DMS 273 treated with DMSO at 0.1 percent for 48 hours (cell line): ENCODE results near the gene CFAP54.

Source experiments
- DNase-seq: peaks from one replicate; lab custom pipeline; 2025; lab: John Stamatoyannopoulos, UW

Gene CFAP54

DNA sequence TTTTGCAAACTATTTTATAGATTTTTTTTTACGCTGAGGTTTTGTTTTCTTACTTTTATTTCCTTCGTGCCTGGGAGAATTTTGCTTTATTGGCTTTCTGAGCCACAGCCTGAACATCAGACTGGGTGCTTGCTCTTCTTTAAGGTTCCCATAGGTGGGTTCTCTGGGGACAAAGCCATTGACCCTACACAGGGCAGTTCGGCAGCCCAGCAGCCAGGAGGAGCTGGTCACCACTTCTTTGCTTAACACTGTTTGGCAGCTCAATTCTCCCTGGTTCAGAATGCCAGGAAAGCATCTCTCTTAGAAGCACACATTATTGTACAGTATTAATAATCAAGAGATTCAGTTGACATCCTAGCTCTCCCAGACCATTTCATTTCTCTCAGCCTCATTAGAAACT lies 276.9 kb downstream of the CFAP54 start:
- no peak for DNase-seq

DNA sequence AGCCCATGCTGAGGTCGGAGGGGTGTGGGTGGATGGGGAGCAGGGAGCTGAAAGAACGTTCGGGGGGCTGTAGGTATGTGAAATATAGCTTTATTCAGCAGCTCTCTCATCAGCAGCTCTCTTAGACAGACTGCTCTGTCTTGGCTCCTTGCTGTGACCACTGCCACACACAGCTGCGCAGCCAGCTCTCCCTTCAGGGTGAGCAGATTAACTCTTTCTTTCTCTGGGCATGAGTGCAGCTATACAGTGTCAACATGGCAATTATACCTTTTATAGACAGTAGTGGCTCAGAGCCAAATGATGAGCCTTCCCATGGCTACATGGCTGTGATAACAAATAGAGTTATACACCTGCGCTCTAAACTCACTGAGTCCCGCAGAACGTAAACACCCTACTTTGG lies 280.0 kb downstream of the CFAP54 start:
- DNase-seq: no peak

DNA sequence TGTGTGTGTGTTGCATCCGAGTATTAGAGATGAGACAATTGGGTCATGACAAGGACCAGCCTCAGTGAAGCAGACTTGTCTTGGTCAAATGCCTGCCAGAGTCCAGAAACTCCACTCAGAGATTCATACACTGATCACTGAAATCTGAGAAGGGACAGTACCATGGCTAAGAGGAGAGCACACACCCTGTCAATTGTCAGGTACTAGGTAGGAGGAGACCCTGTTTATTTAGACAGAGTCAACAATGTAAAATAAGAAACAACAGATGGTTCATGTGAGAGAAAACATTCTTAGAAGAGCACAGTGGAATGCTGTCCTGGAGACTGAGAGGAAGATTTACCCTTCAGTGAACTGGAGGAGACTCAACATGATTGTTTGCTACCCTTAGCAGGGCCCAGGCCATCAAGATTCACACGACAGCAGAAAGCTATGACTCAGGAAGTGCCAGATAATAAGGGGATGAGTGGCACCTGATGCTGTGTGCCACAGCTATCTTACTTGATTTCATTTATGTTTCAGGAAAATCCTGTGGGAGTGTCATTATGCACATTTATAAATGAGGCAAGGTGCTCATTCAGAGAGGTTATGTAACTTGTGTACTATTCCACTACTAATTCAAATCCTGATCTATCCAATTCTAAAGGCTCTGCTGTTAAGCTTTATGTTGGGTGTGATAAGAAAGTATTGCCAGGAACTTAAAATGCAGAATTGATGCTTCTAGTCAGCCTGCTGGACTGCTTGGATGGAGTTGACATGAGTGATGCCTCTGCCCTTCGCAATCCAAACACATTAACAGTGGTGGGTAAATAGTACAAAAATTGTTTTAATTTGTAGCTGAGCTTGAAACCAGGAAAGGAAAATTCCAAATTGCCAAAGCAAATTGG lies 281.1 kb downstream of the CFAP54 start:
- no peak for DNase-seq

DNA sequence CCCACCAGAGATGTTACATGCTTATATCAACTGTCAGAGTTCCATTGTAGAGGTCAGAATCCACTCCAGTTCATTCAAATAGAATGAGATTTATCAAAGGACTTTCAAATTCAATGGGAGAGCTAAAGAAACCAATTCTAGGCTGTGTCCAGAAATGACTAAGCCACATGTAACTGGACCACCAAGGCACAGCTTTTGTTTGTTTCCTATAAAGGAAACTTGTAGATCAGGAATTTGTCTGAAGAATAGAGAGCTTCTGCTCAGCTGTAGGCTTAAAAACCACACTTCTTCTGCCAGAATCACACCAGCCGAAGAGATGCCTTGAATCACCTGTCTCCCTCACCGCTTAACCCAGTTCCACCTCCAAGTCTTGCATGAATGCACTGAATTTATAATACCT lies 283.7 kb downstream of the CFAP54 start:
- no peak for DNase-seq

DNA sequence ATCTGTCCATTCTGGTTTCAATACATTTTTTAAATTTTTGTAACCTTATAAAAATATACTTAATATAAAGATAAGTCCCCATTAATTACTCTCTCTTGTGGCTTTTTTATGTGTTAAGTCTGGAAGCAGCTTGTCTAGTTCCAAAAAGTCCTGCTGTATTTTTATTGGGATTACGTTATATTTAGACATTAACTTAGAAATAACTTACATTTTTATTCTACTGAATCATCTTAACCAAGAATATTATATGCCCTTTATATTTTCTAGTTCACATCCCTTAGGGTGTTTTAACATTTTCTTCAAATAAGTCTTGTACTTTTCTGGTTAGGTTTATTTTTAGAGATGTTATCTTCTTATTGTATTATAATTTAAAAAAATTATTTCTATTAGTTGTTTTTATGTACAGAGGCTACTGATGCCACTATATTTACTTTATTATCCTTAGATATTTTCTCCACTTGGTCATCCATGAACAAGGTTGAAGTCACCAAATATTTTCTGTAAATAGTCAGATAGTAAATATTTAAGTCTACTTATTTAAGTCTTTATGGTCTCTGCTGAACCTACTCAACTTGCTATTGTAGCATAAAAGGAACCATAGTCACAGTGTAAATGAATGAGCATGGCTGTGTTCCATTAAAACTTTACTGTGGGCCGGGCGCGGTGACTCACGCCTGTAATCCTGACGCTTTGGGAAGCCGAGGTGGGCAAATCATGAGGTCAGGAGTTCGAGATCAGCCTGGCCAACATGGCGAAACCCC lies 285.3 kb downstream of the CFAP54 start:
- DNase-seq: no peak

DNA sequence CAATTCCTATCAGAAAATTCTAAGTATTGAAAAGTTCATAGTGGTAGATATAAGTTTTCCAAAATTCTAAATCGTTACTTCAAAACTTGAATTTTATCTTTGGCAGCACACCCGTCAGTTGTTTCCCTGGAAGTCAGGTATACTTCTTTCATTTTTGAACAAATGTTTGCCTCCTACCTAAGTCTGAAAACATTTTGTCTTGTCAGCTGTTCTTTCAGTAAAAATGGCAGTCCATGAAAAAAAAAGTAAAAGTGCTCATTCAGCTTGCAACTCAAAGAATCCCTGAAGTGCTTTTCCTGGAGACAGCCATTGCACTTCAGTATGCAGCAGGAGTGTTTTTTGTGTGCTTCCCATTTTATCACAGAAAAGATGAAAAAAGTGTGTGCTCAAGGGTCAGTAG lies 287.5 kb downstream of the CFAP54 start:
- DNase-seq: no peak

DNA sequence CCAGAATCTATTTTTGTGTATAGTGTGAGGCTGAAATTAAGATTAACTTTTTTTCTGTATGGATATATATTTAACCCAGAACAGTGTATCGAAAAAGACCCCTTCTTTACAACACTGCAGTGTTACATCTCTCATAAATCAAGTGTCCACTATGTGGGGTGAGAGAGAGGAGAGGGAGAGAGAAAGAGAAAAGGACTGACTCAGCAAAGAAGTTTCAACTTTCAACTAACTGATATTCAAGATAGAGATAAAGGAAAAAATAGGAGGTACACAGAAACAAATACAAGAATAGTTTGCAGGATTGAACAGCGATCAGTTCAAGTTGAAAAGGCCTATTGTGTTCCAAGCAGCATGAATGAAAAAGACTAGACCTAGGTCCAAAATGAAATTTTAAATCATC lies 291.0 kb downstream of the CFAP54 start:
- no peak for DNase-seq

DNA sequence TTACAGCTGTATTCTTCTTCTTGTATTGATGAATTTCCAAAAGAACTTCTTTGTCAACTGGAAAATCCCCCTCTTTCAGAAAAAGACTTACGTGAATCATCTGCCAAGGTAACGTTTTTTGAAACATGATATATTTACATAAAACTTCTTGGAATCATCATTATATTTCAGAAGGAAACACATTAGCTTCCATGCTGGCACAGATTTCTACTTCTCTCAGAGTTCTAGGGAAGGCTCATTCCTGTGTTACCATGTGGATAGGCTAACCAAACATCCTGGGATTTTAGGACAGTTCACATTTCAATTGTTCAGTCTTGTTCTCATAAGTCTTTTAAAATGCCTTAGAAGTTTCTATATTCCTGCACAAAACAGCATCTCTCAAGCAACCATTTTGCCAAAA lies 297.4 kb downstream of the CFAP54 start:
- no peak for DNase-seq

DNA sequence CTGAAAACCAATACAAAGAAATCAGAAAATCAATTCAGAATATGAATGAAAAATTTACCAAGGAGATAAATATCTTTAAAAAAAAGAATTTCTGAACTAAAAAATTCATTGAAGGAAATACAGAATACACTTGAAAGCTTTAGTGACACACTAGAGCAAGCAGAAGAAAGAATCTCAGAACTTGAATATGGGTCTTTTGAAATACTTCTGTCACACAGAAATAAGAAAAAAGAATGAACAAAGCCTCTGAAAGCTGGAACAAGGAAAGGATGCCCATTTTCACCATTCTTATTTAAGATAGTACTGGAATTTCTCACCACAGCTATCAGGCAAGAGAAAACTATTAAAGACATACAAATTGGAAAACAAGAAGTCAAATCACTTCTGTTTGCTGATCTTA lies 314.6 kb downstream of the CFAP54 start:
- DNase-seq: no peak

DNA sequence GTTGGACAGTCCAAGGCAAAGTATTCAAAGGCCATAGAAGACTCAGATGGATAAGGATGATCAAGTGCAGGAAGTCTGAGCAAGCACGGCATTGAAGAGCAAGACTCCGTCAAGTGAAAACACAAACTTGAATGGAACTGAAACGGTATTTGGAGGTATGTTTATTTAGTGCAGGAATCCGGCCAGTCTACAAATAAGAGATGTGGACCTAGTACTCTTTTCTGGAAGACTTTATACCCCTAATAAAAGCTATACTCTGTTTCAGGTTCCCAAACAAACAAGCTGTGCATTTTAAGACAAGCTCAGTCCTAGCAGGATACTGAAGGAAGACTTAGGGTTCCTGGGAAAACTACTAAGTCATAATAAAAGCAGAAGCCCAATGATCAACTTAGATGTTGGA lies 316.9 kb downstream of the CFAP54 start:
- no peak for DNase-seq

DNA sequence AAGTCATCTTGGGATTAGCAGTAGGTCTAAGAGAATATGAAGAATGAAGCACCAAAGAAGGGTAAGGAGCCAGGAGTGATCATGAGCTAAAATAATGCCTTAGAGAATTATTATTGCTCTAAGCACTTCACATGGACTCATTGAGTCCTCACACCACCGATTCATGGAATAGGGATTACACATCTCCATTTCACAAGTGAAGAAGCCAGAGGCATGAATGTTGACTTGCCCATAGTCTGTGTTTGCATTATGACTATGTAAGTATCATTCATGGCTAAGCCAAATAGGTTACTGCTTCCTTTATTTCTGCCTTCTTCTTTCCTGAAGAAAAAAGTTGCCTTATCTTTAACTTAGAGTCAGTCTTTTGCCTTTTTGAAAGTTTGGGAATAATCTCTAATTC lies 318.4 kb downstream of the CFAP54 start:
- no peak for DNase-seq

DNA sequence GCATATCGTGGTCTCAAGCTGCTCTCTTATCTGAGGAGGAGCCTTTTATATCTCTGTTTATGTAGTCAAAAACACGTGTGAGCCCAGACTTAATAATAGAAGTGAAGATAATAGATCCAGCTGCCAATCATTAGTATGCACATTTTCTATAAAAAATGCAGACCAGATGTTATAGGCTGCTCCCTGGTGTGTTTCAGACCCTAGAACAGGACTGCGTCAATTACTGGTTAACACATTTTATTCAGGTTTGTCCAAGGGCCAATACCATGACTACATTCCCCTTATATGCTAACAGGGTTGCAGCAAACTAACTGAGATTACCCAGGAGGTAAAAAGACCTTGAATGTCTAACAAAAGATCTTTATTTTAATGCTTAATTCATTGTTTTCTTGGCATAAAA lies 319.2 kb downstream of the CFAP54 start:
- DNase-seq: no peak

DNA sequence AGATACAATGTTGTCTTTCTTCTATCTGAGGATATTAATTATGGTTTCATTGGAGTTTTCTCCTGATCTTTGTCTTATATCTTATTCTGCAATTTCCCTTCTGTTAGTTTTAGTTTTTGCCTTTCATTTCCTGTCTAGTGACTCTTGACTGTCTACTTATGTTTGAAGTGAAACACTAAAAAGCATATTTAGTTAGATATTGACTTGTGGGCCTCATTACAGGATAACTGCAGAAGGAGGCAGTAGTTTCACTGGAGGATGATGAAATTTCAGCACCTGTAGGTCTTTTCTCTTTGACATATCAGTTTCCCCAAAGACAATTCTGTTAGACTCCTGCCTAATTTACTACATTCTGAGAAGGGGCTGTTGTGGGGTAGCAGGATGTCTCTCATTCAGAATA lies 320.1 kb downstream of the CFAP54 start:
- DNase-seq: no peak

DNA sequence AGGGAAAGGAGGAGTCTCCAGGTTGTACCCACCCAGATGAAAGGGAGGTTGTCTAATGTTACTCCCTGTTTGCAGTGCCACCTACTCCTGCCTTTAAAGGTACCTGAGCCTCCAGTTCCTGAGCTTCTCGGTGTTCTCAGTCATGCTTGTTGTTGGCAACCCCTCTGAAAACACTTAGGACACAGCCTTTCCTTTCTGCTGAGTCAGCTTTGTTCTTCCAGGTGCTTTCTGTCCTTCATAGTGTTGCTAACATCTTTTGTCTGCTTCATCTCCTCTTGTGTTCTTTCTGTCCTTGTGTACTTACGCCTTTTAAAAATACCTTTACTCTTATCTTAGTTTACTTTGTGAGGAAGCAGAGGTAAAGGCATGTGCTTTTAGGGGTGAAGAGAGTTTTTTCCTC lies 320.7 kb downstream of the CFAP54 start:
- no peak for DNase-seq

DNA sequence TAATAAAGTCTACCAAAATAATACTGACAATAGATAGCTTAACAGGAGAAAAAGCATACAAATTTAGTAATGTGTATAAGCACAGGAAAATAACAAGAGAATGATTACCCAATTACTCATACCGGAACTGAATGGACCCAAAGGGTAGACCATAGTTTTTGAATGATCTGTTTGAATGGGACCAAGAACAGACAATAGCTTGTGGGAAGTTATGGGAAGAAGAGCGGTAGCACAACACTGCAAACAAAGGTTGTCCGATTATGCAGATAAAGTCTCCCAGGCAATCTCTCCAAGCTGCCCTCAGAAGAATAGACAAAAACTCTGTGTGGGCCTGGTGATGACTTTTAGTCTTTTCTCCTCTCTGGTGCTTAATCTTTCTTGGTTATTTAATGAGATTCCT lies 321.1 kb downstream of the CFAP54 start:
- DNase-seq: no peak

DNA sequence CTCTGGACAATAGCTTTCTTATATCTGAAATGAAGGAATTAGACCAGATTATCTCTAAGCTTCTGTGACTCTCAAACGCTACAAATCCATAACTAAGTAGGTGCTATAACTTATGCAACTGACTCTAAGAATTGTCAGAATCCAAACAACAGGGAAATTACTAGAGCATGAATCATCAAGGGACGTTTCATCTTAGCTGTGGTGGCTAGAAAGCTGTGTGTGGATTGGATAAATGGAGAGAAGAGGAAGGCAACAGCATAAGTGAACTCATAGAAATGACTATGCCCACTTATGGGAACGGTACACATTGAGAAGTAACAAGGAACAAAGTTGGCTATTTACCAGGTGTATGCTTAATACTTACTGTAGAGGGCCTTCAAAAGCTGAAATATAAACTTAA lies 321.7 kb downstream of the CFAP54 start:
- DNase-seq: no peak

DNA sequence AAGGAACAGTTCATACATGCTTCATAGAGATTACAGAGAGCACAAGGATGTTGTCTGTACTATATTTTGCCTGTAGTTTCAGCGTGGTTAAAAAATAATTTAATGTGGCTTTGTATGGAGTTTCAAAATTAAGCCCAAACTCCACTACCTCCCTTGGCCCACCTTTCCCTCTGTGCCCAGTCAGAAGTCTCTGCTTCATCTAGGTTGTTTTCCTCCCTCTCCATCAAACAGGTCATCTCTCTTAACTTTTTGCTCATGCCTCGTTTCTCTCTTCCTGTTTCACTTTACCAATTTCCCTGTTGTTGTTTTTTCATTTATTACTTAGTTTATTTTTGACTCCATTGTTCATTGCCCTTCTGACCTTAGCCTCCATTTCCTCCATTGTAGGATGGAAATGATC lies 322.8 kb downstream of the CFAP54 start:
- DNase-seq: no peak

DNA sequence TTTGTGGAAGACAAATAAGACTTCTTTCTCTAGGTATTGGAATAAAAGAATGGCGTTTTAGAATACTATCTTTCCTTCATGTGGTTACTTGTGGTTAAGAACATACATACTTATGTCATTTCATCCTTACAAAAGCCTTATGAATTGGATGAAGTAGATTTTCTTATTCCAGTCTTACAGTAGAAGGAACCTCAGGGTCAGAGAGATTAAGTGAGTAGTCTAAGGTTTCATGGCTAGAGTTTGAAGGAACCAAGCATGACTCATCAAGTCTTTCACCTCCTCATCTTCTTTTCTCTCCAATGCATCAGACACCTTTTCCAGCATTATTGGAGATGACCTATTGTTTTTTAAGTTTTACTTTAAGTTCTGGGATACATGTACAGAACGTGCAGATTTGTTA lies 324.8 kb downstream of the CFAP54 start:
- no peak for DNase-seq

DNA sequence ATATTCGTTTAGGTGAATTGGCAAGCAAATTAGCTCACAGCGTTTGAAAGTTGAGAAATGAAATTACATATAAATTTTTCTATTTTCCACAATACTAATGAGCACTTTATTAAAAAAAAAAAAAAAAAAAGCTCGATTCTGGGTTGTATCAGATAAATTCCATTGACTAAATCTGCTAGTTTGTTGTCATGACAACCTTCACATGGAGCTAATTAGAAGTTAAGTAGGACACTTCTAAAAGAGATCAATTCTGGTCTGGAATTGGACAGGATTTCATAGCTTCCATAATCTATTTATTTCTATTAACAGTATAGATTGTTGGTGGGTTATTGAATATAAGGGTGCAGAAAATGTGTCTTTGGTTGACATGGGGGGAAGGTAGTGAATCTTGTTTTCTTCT lies 332.2 kb downstream of the CFAP54 start:
- DNase-seq: no peak

DNA sequence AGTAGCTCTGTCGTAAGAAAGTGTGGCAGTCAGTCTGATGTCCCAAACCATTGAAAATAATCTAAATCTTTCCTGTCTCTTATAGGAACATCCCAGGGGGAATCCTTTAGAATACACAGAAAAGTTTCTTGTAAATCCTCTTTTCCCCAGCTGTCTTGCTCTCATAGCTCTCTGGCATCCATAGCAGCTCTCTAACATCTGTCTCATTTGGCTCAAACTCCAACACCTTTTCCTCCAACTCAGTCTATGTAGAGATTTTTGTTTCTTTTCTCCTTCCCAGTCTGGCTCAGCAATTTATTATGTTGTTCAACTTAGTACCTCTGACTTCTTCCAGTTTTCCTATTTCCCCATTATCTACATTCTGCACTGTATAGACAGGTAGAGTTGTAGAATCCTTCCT lies 333.3 kb downstream of the CFAP54 start:
- DNase-seq: no peak

DNA sequence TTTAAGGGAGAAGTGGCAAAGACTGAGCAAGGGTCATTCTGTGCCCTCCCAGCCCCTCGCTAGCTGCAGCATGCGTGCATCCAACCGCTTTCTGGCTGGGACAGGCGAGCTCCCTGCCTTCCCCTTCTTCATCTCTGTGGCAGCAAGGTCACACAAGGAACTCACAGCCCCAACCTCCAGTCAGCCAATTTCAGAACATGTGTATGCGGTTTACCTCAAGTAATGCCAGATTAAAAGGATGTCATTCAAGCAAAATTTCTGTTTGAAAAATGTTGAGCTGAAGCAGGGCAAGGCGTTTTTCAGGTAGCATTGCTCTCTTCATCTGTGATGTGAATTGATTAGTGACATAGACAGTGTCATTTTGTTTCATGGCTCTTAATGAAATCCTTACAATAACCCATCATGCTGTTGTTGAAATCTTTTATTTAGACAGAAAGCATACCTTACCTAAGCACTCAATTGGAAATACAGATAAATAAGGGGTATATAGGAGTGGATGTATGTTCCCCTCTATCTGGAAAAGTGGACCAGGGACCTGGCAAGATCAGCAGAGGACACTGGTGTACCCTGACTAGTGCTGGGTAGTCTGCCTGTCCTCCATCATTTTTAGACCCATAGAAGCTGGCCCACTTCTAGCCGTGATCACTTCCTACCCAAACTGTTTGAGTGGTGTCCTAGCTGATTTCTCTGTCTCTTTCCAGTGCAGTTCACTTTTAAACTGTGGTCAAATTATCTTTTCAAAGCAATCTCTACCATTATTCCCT lies 334.9 kb downstream of the CFAP54 start:
- no peak for DNase-seq

DNA sequence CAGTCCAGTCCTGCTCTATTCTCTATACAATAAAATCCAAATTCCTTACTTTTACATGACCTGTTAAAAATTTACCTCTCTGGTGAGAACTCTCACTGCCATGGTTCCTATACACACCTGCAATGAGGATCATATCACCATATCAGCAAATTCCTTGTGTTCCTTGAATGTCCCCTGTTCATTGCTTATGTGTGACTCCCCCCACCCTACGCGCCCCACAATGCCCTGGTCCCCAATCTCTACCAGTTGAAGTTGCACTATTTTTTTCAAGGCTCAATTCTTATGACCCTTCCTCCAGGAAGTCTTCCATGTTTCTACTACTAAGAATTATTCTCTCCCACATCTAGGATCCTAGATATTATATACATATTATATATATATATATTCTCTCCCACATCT lies 335.5 kb downstream of the CFAP54 start:
- no peak for DNase-seq
